Transverse colon (tissue), 4 donors: ENCODE measurements around the gene TCEA3.

Experiments
- EP300 ChIP-seq: sonication (generic); formaldehyde crosslinking; IDR thresholded peaks from one replicate; pipeline ENCODE4 v1.6.1; 2017; ENCODE audit warnings: antibody characterized with exemption, low read depth
- POLR2A ChIP-seq: fragments of 450-650 bp; IDR thresholded peaks from one replicate; pipeline ENCODE4 v1.6.1; 2016; ENCODE audit warnings: antibody characterized with exemption, mild to moderate bottlenecking, moderate library complexity
- POLR2AphosphoS5 ChIP-seq, 3 donors: sonication (generic); formaldehyde crosslinking; IDR thresholded peaks; one replicate each; pipeline ENCODE4 v1.6.1; 2016; ENCODE audit warnings: antibody characterized with exemption in 3 of 3
- TF ChIP-seq, protein P1 (sequence below), 5 experiments: fragments of 200-600 bp in 3 of 5; fragments of 450-650 bp in 2 of 5; sonication (generic) in 3 of 5; IDR thresholded peaks; 1 replicate in 2 of 5; 2 replicates in 3 of 5; pipeline ENCODE4 v1.5.1; 2016 to 2017; ENCODE audit warnings: antibody characterized with exemption in 5 of 5, inconsistent platforms in 3 of 5, mild to moderate bottlenecking in 2 of 5, moderate library complexity in 1 of 5

- TF ChIP-seq, protein P1, sequence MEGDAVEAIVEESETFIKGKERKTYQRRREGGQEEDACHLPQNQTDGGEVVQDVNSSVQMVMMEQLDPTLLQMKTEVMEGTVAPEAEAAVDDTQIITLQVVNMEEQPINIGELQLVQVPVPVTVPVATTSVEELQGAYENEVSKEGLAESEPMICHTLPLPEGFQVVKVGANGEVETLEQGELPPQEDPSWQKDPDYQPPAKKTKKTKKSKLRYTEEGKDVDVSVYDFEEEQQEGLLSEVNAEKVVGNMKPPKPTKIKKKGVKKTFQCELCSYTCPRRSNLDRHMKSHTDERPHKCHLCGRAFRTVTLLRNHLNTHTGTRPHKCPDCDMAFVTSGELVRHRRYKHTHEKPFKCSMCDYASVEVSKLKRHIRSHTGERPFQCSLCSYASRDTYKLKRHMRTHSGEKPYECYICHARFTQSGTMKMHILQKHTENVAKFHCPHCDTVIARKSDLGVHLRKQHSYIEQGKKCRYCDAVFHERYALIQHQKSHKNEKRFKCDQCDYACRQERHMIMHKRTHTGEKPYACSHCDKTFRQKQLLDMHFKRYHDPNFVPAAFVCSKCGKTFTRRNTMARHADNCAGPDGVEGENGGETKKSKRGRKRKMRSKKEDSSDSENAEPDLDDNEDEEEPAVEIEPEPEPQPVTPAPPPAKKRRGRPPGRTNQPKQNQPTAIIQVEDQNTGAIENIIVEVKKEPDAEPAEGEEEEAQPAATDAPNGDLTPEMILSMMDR (IDR thresholded peaks at IDR 0.05), result no peak
- TF ChIP-seq POLR2A, result no peak
- no peak for TF ChIP-seq POLR2AphosphoS5 (IDR thresholded peaks at IDR 0.05)
- no peak for TF ChIP-seq EP300
Observed at GRCh38 chr1:23384312-23385058, 40.1 kb downstream of the TCEA3 start.
